OCI-LY1 (cell line): ENCODE results near the gene FIBIN.

Source experiments
- EZH2 ChIP-seq: fragments of 200-600 bp; sonication (generic), shearing (Covaris generic); IDR thresholded peaks from 2 replicates; pipeline ENCODE4 v1.8.0; 2017; ENCODE audit warnings: borderline replicate concordance, mixed run types, mild to moderate bottlenecking, antibody characterized with exemption, low read length, moderate library complexity, mixed read lengths
- TF ChIP-seq, protein P1 (sequence below): fragments of 200-600 bp; sonication (generic), shearing (Covaris generic); IDR thresholded peaks from 2 replicates; pipeline ENCODE4 v1.5.1; 2017; ENCODE audit warnings: mild to moderate bottlenecking, antibody characterized with exemption, low read length, moderate library complexity, mixed read lengths

DNA sequence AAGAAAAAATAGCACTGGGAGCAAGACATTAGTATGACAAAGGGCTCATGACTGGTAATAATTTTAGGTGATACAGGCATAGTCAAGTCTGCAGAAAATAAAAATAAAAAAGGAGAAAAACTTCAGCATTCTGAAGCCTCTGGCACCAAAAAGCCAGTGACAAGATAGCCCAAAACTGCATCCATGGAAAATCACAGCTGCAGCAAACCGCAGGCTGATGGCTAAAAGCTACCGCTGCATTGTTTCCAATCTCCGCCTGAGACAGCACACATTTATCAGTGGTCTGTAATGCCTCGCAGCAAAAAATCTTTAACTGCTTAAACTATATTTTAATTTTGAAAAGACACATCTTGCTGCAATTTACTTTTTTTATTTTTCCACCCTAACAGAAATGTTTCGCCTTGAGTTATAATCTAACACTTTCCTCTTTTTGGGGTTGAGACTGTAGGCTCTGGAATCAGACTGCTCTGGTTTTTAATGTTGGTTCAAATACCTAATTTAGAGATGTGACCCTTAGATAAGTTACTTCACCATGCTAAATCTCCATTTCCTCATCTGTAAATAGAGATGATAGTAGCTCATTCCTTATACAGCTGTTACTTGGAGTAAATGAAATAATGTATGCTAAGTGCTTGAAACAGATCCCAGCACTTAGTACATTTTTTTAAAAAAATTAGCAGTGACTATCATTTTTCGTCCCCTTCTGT lies 42.0 kb upstream of the FIBIN start:
- TF ChIP-seq, protein P1, sequence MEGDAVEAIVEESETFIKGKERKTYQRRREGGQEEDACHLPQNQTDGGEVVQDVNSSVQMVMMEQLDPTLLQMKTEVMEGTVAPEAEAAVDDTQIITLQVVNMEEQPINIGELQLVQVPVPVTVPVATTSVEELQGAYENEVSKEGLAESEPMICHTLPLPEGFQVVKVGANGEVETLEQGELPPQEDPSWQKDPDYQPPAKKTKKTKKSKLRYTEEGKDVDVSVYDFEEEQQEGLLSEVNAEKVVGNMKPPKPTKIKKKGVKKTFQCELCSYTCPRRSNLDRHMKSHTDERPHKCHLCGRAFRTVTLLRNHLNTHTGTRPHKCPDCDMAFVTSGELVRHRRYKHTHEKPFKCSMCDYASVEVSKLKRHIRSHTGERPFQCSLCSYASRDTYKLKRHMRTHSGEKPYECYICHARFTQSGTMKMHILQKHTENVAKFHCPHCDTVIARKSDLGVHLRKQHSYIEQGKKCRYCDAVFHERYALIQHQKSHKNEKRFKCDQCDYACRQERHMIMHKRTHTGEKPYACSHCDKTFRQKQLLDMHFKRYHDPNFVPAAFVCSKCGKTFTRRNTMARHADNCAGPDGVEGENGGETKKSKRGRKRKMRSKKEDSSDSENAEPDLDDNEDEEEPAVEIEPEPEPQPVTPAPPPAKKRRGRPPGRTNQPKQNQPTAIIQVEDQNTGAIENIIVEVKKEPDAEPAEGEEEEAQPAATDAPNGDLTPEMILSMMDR: no peak
- no peak for TF ChIP-seq EZH2
